Psoas muscle (tissue), 8 donors: ENCODE results near the gene TGFBR3L. TPM values are rescaled to one million over a fixed set of nuclear protein-coding genes. Genes with fewer than 3 reads are reported as not detected.
"Not testable (repeated sequence)": the region's sequence is repeated elsewhere in the genome, so short reads cannot be mapped to it uniquely, and the experiment has no call there.

Experiments
- ATAC-seq, 4 donors: fragments of 200-7000 bp; cut with Tn5 transposase; one replicate each; pipeline ENCODE4 v1.9.1; 2020; ENCODE audit warnings: moderate library complexity in 3 of 4, mild to moderate bottlenecking in 2 of 4
- DNase-seq, 2 donors: peaks; one replicate each; pipeline ENCODE4 v3.0.0-alpha.2; 2020
- H3K27ac ChIP-seq: fragments of 200-600 bp; one replicate; pipeline ENCODE4 v1.8.0; 2022
- H3K27me3 ChIP-seq, 3 donors: fragments of 200-600 bp in 1 of 3; one replicate each; pipeline versions ENCODE4 v1.6.1 to v1.8.0; 2013 to 2022; ENCODE audit warnings: low read length in 2 of 3, mild to moderate bottlenecking in 2 of 3, moderate library complexity in 1 of 3; ENCODE audit not compliant: insufficient read depth in 3 of 3
- H3K36me3 ChIP-seq, 2 donors: fragments of 200-600 bp in 1 of 2; one replicate each; pipeline versions ENCODE4 v1.6.1 to v1.8.0; 2013 to 2022; ENCODE audit warnings: low read depth in 1 of 2, mild to moderate bottlenecking in 1 of 2, moderate library complexity in 1 of 2; ENCODE audit not compliant: insufficient read depth in 1 of 2
- H3K4me1 ChIP-seq: fragments of 200-600 bp; one replicate; pipeline ENCODE4 v1.8.0; 2022
- H3K4me3 ChIP-seq: fragments of 200-600 bp; one replicate; pipeline ENCODE4 v1.8.0; 2022; ENCODE audit warnings: mild to moderate bottlenecking
- H3K9me3 ChIP-seq: fragments of 200-600 bp; one replicate; pipeline ENCODE4 v1.8.0; 2022
- CTCF ChIP-seq: fragments of 200-600 bp; IDR thresholded peaks from one replicate; pipeline ENCODE4 v1.8.0; 2022; ENCODE audit warnings: antibody characterized with exemption
- WGBS, 3 donors: extraction: QIAGEN DNeasy Blood & Tissue Kit; methylation state at CpG; one replicate each; pipeline versions ENCODE4 v1.1.6 to v1.1.7; 2013; 5-methylcytosine and 5-hydroxymethylcytosine counted together
- intact Hi-C, 2 donors: fragments of 100-400 bp; cut with DNase I; formaldehyde crosslinking; loops; one replicate each; pipeline versions ENCODE4 v1.11.0 to v1.14.2; 2022
- polyA plus RNA-seq, 3 donors: library from polyadenylated mRNA; stranded (reverse); fragments of 200-250 nt; gene quantifications; one replicate each; pipeline ENCODE4 v1.2.3, GENCODE V29; 2013
- total RNA-seq, 4 donors: library from RNA; stranded (reverse); fragmentation: NEBNext Ultra II Directional in 2 of 4; extraction: Animal tissue kit (Norgen Biotek cat#: 25700) in 2 of 4; gene quantifications; one replicate each; pipeline versions ENCODE4 v1.2.1 to v1.2.4, GENCODE V29; 2021 to 2023
- donor health status: healthy with polysubstance abuse.
- donor health status: DM: no; HTN: no; CAD: no; lungs with moderate emphysema.
- donor health status: Bipolar disorder and iron deficiency.
- donor health status: healthy.
- donor health status: DM: yes; HTN: yes; CAD: no.
- donor health status: DM: no; HTN: no; CAD: no.
- donor health status: DM: no; HTN: no; CAD: no.
- donor health status: DM: yes; HTN: yes; CAD: no.

The TGFBR3L gene
- total and polyA plus RNA-seq, 7 donors, result 1.2 to 13.0 (median 4.5) TPM

GRCh38 chr19:7927605-7928333 lies 13.1 kb downstream of the TGFBR3L start:
- 66 to 85% (median 70%) methylated on average over 22 to 23 of the region's 23 CpGs for WGBS, 3 donors
- H3K9me3 ChIP-seq, result no peaks in the 10 kb centered on the region
- peaks cover 23% of the 10 kb centered on the region for H3K4me1 ChIP-seq
- no peak for TF ChIP-seq CTCF
- peak overlapping the region; percentile 68 for H3K27ac ChIP-seq
- ATAC-seq (peak in 2 of 4 donors; percentile 5 to 10), DNase-seq (peak; percentile 22 to 61)
- H3K36me3 ChIP-seq, result peaks cover 6 to 39% of the 10 kb centered on the region in 2 donors
- intact Hi-C loops, result no loop called here
- H3K27me3 ChIP-seq, result no peaks in the 10 kb centered on the region
- no peak overlapping the region for H3K4me3 ChIP-seq

GRCh38 chr19:7928334-7928706 lies 13.7 kb downstream of the TGFBR3L start:
- 48 to 69% (median 48%) methylated on average over 9 of the region's 9 CpGs for WGBS, 3 donors
- intact Hi-C loops, result no loop called here
- H3K4me3 ChIP-seq, result no peak overlapping the region

GRCh38 chr19:7928741-7929701 lies 14.4 kb downstream of the TGFBR3L start:
- Histone ChIP-seq H3K4me3 (no peak overlapping the region), H3K36me3 (peaks cover 9 to 49% of the 10 kb centered on the region in 2 donors), H3K27ac (peak overlapping the region; percentile 68), H3K27me3 (no peaks in the 10 kb centered on the region), H3K4me1 (peaks cover 23% of the 10 kb centered on the region), H3K9me3 (no peaks in the 10 kb centered on the region)
- TF ChIP-seq CTCF, result peak; percentile 17
- WGBS, 3 donors, result 60 to 70% (median 61%) methylated on average over 24 of the region's 24 CpGs
- intact Hi-C loops, result no loop called here
- ATAC-seq, result peak in 1 of 4 donors; percentile 26
- DNase-seq, result peak; percentile 64 to 74

More at GRCh38 chr19:7928334-7928706, 13.7 kb downstream of the TGFBR3L start:
- Histone ChIP-seq H3K27me3 (no peaks in the 10 kb centered on the region), H3K36me3 (peaks cover 7 to 42% of the 10 kb centered on the region in 2 donors), H3K4me1 (peaks cover 23% of the 10 kb centered on the region), H3K9me3 (no peaks in the 10 kb centered on the region), H3K27ac (peak overlapping the region; percentile 68)
- no peak for TF ChIP-seq CTCF
- peak in 1 of 2 donors; percentile 20 for DNase-seq
- ATAC-seq, result no peak

GRCh38 chr19:7930030-7930429 lies 15.4 kb downstream of the TGFBR3L start:
- Histone ChIP-seq H3K27ac (peak overlapping the region; percentile 50), H3K36me3 (peaks cover 9 to 59% of the 10 kb centered on the region in 2 donors), H3K4me1 (peaks cover 23% of the 10 kb centered on the region)
- H3K27me3 ChIP-seq, H3K9me3 ChIP-seq, intact Hi-C loops, ATAC-seq, DNase-seq, H3K4me3 ChIP-seq: not testable (repeated sequence)
- 77 to 87% (median 78%) methylated on average over 5 to 11 of the region's 11 CpGs for WGBS, 3 donors

GRCh38 chr19:7930765-7931164 lies 16.1 kb downstream of the TGFBR3L start:
- Histone ChIP-seq H3K9me3 (no peaks in the 10 kb centered on the region), H3K27me3 (no peaks in the 10 kb centered on the region), H3K4me3 (no peak overlapping the region), H3K4me1 (peaks cover 23% of the 10 kb centered on the region), H3K36me3 (peaks cover 9 to 66% of the 10 kb centered on the region in 2 donors), H3K27ac (peak overlapping the region; percentile 14)
- intact Hi-C loops, result no loop called here
- ATAC-seq (no peak), DNase-seq (no peak)
- 76 to 85% (median 80%) methylated on average over 7 of the region's 7 CpGs for WGBS, 3 donors
- TF ChIP-seq CTCF, result no peak
